Stimulated activated CD4-positive, alpha-beta T cell treated with anti-CD3 and anti-CD28 coated beads, Interleukin-1b, Interleukin-23, amount 100 ng/mL, for 4 hours (primary cell): ENCODE data around the gene GTPBP6.
"Not testable (repeated sequence)": the region's sequence is repeated elsewhere in the genome, so short reads cannot be mapped to it uniquely, and the experiment has no call there.

Source experiments
- DNase-seq, 2 donors: peaks; one replicate each; pipeline ENCODE4 v3.0.0-alpha.2; 2020; ENCODE audit warnings: low read depth in 2 of 2

GTPBP6 gene

DNA sequence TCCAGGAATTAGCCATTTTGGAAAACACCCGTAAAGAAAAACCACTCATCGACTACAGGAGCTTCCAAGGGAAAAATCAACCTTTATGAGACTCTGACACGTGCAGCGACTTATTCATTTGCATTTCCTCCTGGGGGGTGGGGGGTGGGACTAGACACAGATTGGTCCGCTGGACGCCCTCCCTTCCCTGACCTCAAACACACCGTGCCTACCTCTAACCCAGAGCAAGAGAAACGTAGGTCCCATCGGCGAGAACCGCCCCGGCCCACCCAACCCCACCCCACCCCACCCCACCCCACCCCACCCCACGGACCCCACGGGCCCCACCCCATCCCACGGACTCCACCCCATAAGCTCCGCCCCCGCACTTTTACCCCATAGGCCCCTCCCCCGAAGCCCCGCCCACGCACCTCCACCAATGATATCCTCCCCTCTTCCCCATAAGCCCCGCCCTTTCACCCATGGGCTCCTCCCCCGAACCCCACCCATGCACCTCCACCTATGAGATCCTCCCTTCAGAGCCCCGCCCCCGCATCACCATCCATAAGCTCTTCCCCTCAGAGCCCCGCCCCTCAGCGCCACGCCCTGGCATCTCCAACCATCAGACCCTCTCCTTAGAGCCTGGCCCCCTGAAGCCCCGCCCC is 1.1 kb downstream of the GTPBP6 start:
- DNase-seq, result no peak

DNA sequence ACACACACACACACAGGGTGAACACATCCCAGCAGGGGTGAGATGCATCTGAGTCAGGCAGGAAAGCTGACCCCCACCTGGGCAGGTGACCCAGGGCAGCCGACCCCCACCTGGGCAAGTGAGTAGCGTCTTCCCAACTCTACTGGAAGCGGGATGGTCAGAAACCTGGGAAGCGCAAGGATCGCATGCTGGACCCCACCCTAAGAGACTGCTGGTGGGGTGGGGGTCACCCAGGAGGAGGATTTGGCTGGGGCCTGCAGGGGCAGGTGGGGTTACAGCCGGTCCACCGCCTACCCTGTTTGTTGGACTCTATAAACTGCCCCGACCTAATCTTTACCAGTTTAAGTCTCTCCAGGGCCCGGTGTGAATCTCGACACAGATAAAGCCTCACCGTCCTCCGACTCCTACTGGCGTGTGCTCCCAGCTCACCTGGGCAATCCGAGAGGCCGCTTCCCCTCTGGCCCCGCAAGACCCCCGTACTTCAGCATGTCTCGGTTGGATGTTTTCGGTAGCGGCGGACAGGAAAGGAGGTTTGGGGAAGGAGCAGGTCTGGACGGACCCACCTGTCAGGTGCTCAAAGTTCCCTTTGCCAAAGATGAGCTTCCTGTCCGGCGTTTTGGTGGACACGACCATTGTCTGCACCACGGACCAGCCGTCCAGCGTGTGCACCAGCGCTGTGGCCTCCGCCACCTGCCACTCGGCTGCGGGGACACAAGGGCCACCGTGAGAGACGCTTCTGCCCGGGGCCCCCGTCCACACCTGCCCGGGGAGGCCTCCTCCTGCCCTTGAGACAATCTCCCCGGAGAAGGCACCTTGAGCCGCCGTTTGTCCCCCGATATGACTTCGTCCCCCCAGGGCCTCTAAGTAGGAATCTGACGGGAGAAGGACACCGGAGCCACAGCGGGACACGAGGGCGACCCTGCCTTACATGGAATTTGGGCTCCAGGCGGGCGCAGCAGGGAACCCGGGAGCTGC is 2.0 kb downstream of the GTPBP6 start:
- no peak for DNase-seq

GRCh38 chrX:314781-315595 is 3.6 kb downstream of the GTPBP6 start:
- no peak for DNase-seq

DNA sequence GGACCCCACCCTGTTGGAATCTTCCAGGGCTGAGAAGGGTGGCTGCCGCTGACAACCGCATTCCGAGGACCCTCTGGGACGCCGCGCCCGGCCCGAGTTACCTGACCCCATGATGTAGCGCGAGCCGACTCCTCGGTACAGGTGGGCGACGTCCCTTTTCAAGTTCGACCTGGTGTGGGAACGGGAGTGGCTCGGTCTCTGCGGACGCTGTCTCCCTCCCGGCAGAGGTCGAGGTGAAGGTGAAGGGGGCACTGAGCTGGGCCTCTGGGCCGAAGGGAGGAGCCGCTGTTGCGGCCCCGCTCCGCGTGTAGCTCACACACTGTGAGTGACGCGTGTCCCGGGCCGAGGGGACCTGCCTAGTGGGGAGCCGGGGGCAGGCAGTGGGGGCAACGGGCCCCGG is 4.5 kb downstream of the GTPBP6 start:
- DNase-seq, result no peak

DNA sequence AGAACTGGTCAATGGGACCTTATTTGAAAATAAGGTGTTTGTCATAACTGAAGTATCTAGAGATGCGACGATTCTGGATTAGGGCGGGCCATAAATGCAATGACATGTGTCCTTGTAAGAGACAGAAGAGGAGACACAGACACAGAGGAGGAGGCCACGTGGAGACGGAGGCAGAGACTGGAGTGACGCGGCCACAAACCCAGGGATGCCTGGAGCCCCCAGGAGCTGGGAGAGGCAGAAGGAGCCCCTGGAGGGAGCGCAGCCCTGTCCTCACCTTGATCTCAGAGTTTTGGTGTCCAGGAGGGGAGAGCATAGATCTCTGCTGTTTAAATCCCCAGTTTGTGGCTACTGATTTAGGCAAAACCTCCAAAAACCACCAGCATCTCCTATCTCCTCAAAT is 5.0 kb downstream of the GTPBP6 start:
- no peak for DNase-seq

DNA sequence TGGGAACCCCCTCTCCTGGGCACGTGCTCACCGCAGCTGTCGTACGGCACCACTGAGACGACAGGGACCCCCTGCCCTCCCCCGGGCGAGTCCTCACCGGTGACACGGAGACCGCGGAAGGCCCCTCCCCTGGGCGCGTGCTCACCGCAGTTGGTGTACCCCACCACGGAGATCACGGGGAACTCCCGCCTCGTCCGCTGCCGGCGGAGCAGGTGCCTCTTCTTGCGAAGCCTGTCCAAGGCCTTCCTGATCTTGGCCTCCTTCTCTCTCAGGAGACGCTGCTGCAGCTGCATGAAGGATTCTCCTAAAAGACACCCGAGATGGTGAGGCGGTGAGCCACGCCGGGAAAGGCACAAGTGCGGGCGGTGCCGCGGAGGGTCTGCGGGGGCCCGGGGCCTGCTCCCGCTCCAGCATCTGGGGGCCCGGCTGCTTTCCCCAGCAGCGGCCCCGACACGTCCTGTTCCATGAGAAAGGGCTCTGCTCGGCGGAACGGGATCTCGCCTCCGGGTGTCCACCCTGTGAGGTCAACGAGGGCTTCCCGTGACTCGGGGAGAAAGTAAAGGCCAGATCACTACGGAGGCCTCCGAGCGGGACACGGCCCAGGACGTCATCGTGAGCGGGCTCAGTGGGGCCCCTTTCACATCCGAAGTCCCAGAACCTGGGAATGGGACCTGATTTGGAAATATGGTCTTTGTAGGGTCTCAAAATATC is 5.8 kb downstream of the GTPBP6 start:
- no peak for DNase-seq

GRCh38 chrX:311156-312129 is 7.2 kb downstream of the GTPBP6 start:
- no peak for DNase-seq

- no peak for DNase-seq
These were observed 7.9 kb downstream of the GTPBP6 start for GRCh38 chrX:310621-311155.

GRCh38 chrX:308821-309520 is 9.6 kb downstream of the GTPBP6 start:
- no peak for DNase-seq

DNA sequence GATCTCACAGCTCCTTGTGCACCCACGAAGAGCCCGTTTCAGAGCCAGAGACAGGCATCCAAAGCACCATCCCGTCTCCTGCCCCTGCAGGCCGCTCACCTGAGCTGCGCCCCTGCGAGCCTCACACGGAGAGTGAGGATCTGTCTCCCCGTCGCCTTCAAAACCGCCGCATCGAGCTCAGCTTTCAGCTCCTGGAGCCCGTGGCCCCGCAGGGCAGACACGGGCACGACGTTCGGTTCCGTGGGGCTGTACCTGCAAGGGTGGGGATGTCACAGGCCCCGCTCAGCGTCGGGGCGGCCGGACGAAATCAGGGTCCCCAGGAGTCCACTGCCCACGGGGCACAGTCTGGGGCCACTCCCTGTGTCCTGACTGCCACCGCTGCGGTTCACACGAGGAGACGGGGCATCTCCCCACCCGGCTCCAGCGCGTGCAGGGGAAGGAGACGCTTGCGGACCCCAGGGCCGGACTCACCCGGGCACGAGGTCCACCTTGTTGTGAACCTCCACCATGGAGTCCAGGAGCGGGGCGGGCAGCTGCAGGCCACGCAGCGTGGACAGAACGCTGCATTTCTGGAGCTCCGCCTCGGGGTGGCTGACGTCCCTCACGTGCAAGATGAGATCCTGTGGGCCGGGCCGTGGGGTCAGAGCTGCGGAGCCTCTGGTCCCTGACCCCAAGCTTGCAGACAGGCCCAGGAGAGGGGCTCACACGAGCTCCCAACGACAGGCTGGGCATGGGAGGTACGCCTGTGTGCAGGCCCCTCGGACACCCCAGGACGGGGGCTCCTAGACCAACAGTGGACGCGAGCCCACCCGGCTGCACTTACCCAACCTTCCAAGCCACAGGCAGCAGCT is 11.1 kb downstream of the GTPBP6 start:
- DNase-seq, result no peak

- not testable (repeated sequence) for DNase-seq
These were observed 11.9 kb downstream of the GTPBP6 start for GRCh38 chrX:306614-307251.

GRCh38 chrX:305781-306613 is 12.6 kb downstream of the GTPBP6 start:
- DNase-seq, result not testable (repeated sequence)

DNA sequence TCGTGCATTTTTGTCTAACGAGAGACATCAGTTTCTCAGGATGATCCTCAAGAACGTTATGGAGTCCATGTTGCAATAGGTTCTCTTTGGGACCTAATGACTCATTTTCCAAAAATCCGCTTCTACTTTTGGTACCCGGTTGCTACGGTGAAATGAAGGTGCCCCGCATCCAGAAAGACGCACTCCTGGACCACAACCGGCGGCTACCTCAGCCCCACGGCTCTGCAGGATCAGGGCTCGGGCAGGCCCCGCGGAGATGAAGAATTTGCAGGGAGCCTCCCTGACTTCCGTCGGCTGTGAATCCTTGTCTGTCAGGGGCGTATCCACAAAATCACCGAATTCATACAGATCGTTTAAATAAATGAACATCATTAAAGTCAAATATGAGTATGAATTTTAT is 15.6 kb downstream of the GTPBP6 start:
- no peak for DNase-seq

- DNase-seq, result no peak
These were observed 18.3 kb downstream of the GTPBP6 start for GRCh38 chrX:300334-300733.

GRCh38 chrX:298993-299392 is 19.6 kb downstream of the GTPBP6 start:
- DNase-seq, result no peak

DNA sequence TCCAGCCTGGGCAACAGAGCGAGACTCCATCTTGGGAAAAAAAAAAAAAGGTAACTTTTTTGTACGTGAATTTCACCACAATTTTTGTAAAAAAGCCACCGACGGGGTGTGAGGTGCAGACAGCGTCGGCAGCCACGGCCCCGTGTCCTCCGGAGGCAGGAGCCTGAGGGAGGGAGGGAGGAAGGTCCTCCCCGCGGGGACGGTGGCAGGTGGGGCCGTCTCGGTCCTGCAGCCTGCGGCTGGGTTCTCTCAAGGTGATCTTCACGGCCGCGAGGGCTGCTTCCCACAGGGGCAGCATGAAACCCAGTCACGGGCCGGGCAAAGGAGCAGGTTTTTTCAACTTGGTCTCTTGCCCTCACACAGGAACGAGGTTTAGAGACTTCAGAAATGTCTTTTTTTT is 23.5 kb downstream of the GTPBP6 start:
- DNase-seq, result no peak
